NCI-H1048 (cell line): ENCODE results near the gene TRIM47.

ENCODE experiments used
- DNase-seq: peaks from one replicate; lab custom pipeline; 2025; lab: John Stamatoyannopoulos, UW

The TRIM47 gene

GRCh38 chr17:75846692-75847613, 31.4 kb downstream of the TRIM47 start:
- no peak for DNase-seq

GRCh38 chr17:75845933-75846691, 32.3 kb downstream of the TRIM47 start:
- no peak for DNase-seq

GRCh38 chr17:75845058-75845711, 33.2 kb downstream of the TRIM47 start:
- DNase-seq = no peak

GRCh38 chr17:75844530-75845057, 33.8 kb downstream of the TRIM47 start:
- no peak for DNase-seq

GRCh38 chr17:75843577-75844529, 34.5 kb downstream of the TRIM47 start, which contains the start of gene UNC13D:
TSS of gene UNC13D (minus strand) at chr17:75844404. CDS start at chr17:75844337, 67 bp downstream.
- DNase-seq = no peak

GRCh38 chr17:75842963-75843576, 35.3 kb downstream of the TRIM47 start:
- DNase-seq = no peak

- DNase-seq = no peak
Observed at GRCh38 chr17:75842411-75842810, 36.0 kb downstream of the TRIM47 start.

GRCh38 chr17:75840799-75841164, 37.6 kb downstream of the TRIM47 start:
- no peak for DNase-seq

- no peak for DNase-seq
Observed at GRCh38 chr17:75839942-75840798, 38.2 kb downstream of the TRIM47 start.

- no peak for DNase-seq
Observed at GRCh38 chr17:75838410-75838809, 40.0 kb downstream of the TRIM47 start.

GRCh38 chr17:75837899-75838298, 40.5 kb downstream of the TRIM47 start:
- no peak for DNase-seq

- no peak for DNase-seq
Observed at GRCh38 chr17:75836605-75837004, 41.8 kb downstream of the TRIM47 start.

- no peak for DNase-seq
Observed at GRCh38 chr17:75835654-75835987, 42.8 kb downstream of the TRIM47 start.

GRCh38 chr17:75834928-75835653, 43.3 kb downstream of the TRIM47 start:
- DNase-seq = no peak

GRCh38 chr17:75834279-75834920, 44.0 kb downstream of the TRIM47 start:
- DNase-seq = no peak

GRCh38 chr17:75832652-75833400, 45.6 kb downstream of the TRIM47 start:
- DNase-seq = no peak

GRCh38 chr17:75832164-75832651, 46.2 kb downstream of the TRIM47 start:
- DNase-seq = no peak
